ENCODE measurements around the gene PSEN1. TPM values are rescaled to one million over a fixed set of nuclear protein-coding genes. Genes with fewer than 3 reads are reported as not detected.

PSEN1 gene
- total and polyA plus RNA-seq, 12 donors: 13.2 to 33.7 (median 24.1) TPM

DNA sequence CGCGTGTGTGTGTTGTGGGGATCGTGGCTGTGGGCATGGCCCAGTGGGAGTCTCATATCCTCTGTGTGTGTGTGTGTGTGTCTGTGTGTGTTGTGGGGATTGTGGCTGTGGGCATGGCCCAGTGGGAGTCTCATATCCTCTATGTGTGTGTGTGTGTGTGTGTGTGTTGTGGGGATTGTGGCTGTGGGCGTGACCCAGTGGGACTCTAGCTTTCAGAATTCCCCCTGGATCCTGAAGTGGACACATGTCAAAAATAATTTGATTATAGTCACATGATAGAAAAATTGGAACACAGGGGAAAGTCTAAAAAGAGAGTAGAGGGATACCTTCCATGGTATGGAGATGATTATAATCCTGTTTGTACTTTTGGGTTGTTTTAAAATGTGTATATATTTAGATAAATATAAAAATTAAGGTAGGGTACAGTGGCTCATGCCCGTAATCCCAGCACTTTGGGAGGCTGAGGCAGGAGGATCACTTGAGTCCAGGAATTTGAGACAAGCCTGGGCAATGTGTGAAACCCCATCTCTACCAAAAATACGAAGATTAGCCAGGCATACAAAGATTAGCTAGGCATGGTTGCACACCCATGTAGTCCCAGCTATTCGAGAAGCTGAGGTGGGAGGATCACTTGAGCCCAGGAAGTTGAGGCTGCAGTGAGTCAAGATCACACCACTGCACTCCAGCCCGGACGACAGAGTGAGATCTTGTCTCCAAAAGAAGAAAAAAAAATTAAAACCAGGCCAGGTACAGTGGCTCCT, 112.0 kb downstream of the PSEN1 start:
- H3K27me3 ChIP-seq: peaks cover 6 to 28% (median 24%) of the 10 kb centered on the region in 7 donors
- H3K27ac ChIP-seq: no peak overlapping the region
- TF ChIP-seq, protein P1, sequence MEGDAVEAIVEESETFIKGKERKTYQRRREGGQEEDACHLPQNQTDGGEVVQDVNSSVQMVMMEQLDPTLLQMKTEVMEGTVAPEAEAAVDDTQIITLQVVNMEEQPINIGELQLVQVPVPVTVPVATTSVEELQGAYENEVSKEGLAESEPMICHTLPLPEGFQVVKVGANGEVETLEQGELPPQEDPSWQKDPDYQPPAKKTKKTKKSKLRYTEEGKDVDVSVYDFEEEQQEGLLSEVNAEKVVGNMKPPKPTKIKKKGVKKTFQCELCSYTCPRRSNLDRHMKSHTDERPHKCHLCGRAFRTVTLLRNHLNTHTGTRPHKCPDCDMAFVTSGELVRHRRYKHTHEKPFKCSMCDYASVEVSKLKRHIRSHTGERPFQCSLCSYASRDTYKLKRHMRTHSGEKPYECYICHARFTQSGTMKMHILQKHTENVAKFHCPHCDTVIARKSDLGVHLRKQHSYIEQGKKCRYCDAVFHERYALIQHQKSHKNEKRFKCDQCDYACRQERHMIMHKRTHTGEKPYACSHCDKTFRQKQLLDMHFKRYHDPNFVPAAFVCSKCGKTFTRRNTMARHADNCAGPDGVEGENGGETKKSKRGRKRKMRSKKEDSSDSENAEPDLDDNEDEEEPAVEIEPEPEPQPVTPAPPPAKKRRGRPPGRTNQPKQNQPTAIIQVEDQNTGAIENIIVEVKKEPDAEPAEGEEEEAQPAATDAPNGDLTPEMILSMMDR (IDR thresholded peaks at IDR 0.05): no peak
- no peak for DNase-seq
- peaks cover 0 to 16% (median 9%) of the 10 kb centered on the region in 9 donors for H3K4me1 ChIP-seq
- no peak overlapping the region for H3K4me3 ChIP-seq
- ATAC-seq: no peak
- intact Hi-C loops (cut with DNase I): no loop called here
- no peaks in the 10 kb centered on the region for H3K9me3 ChIP-seq
- no peaks in the 10 kb centered on the region for H3K36me3 ChIP-seq
- WGBS, 2 donors: 72 to 78% methylated on average over 9 of the region's 9 CpGs

DNA sequence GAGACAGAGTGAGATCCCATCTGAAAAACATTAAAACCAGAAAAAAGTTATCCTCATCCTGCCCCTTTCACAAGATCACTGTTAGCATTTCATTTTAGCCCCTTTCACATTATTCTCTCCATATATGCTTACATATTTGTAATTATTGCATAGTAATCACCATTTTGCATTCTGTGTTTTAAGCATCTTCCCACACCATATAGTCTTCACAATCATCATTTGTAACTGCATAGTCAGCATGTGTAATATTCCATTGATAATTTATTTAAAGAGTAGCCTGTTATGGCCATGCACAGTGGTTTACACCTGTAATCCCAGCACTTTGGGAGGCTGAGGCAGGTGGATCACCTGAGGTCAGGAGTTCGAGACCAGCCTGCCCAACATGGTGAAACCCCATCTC, 112.8 kb downstream of the PSEN1 start:
- H3K9me3 ChIP-seq: no peaks in the 10 kb centered on the region
- intact Hi-C loops (cut with DNase I): no loop called here
- H3K36me3 ChIP-seq: no peaks in the 10 kb centered on the region
- H3K4me3 ChIP-seq: no peak overlapping the region
- ATAC-seq (no peak), DNase-seq (no peak)
- peaks cover 6 to 22% (median 20%) of the 10 kb centered on the region in 7 donors for H3K27me3 ChIP-seq
- peaks cover 0 to 15% (median 9%) of the 10 kb centered on the region in 9 donors for H3K4me1 ChIP-seq
- no peak overlapping the region for H3K27ac ChIP-seq
- 95 to 100% methylated on average over 1 of the region's 1 CpG for WGBS, 2 donors
- TF ChIP-seq, protein P1 (IDR thresholded peaks at IDR 0.05): no peak

DNA sequence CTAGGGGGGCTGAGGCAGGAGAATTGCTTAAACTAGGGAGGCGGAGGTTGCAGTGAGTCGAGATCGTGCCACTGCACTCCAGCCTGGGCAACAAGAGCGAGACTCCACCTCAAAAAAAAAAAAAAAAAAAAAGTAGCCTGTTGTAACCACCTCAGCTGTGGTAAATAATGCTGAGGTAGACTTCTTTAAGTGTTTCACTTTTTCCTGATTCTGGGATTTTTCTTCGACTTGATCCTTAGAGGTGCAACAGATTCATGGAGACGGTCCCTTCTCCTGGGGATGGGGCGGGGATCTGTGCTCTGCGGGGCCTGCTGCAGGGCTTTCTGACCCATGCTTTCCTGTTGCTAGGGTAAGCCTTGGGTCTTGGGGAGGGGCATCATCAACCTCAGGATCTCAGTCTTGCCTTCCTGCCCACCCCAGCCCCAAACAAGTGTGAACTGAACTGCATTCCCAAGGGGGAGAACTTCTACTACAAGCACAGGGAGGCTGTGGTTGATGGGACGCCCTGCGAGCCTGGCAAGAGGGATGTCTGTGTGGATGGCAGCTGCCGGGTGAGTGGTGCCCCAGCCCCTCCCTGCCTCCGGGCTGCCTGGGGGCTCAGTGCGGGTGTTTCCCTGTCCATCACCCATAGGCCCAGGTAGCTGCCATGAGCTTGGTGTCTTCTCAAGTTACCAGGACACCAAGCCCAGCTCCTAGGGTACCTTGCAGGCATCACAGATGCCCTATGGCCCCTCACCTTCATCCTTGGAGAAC, 113.4 kb downstream of the PSEN1 start:
- intact Hi-C loops (cut with DNase I): no loop called here
- no peak for DNase-seq
- no peak for ATAC-seq
- Histone ChIP-seq H3K9me3 (no peaks in the 10 kb centered on the region), H3K4me3 (no peak overlapping the region), H3K4me1 (peaks cover 0 to 15% (median 9%) of the 10 kb centered on the region in 9 donors), H3K36me3 (no peaks in the 10 kb centered on the region), H3K27ac (no peak overlapping the region), H3K27me3 (peaks cover 6 to 16% (median 13%) of the 10 kb centered on the region in 7 donors)
- TF ChIP-seq, protein P1 (IDR thresholded peaks at IDR 0.05): no peak
- WGBS, 2 donors: 87 to 90% methylated on average over 13 of the region's 13 CpGs

DNA sequence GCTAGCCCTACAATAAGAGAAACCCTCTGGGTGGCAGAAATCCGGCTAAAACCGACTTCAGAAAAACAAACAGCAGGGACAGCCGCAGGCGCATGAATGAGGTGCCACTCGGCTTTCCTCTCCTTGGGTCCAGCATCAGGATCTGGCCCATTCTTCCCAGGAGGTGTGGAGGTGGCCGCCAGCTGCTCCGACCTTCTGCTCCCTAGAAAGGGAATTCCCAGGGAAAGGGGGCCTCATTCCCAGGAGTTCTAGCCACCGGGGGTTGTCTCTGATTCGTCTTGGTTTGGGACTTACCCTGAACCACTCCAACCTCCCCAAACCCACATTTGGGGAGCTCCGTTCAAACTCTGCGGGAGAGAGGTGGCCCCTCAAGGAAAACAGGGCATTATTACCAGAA, 114.0 kb downstream of the PSEN1 start:
- 91 to 93% methylated on average over 11 of the region's 11 CpGs for WGBS, 2 donors
- TF ChIP-seq, protein P1 (IDR thresholded peaks at IDR 0.05): no peak
- Histone ChIP-seq H3K4me3 (no peak overlapping the region), H3K27me3 (peaks cover 6 to 10% (median 8%) of the 10 kb centered on the region in 7 donors), H3K9me3 (no peaks in the 10 kb centered on the region), H3K27ac (no peak overlapping the region), H3K36me3 (no peaks in the 10 kb centered on the region), H3K4me1 (peaks cover 0 to 11% (median 8%) of the 10 kb centered on the region in 9 donors)
- DNase-seq (no peak), ATAC-seq (no peak)
- intact Hi-C loops (cut with DNase I): no loop called here
